HepG2 (cell line): ENCODE data around the gene CREM. TPM values are rescaled to one million over a fixed set of nuclear protein-coding genes. Genes with fewer than 3 reads are reported as not detected.
A peak's percentile ranks its signal among the peaks of the same experiment; 100 is the strongest.

Experiments used
- CC2D1A ChIP-seq: sonication (generic); formaldehyde crosslinking; IDR thresholded peaks from 2 replicates; pipeline ENCODE4 v1.8.1; 2023; ENCODE audit warnings: mild to moderate bottlenecking, missing genetic modification reagents
- CCDC6 ChIP-seq: sonication (generic); formaldehyde crosslinking; IDR thresholded peaks from 2 replicates; pipeline ENCODE4 v1.8.1; 2022; ENCODE audit warnings: mild to moderate bottlenecking, missing genetic modification reagents, moderate library complexity
- FOSL2 ChIP-seq: sonication (generic); formaldehyde crosslinking; IDR thresholded peaks from 2 replicates; pipeline ENCODE4 v1.4.0; 2020; ENCODE audit warnings: missing genetic modification reagents
- GATAD2A ChIP-seq: IDR thresholded peaks from 2 replicates; pipeline ENCODE4 v1.6.1; 2016
- MTA3 ChIP-seq: sonication (generic); formaldehyde crosslinking; IDR thresholded peaks from 2 replicates; pipeline ENCODE4 v1.4.0; 2020; ENCODE audit warnings: missing genetic modification reagents
- RAD21 ChIP-seq: fragments of 450-650 bp; formaldehyde crosslinking; IDR thresholded peaks from 2 replicates; pipeline ENCODE4 v1.5.0; 2020; ENCODE audit warnings: mild to moderate bottlenecking
- RARG ChIP-seq: sonication (generic); formaldehyde crosslinking; IDR thresholded peaks from 2 replicates; pipeline ENCODE4 v1.4.0; 2020; ENCODE audit warnings: low read depth, mild to moderate bottlenecking, missing genetic modification reagents
- RXRA ChIP-seq: sonication (generic); formaldehyde crosslinking; IDR thresholded peaks from 2 replicates; pipeline ENCODE4 v1.5.1; 2020; ENCODE audit warnings: missing genetic modification reagents
- SALL1 ChIP-seq: sonication (generic); formaldehyde crosslinking; IDR thresholded peaks from 2 replicates; pipeline ENCODE4 v1.8.0; 2022; ENCODE audit warnings: mild to moderate bottlenecking, missing genetic modification reagents
- SMC3 ChIP-seq: IDR thresholded peaks from 2 replicates; pipeline ENCODE4 v1.6.1; 2011; ENCODE audit warnings: low read length, improper control_type of control experiment
- TARDBP ChIP-seq: sonication (generic); formaldehyde crosslinking; IDR thresholded peaks from 2 replicates; pipeline ENCODE4 v1.8.0; 2022; ENCODE audit warnings: mild to moderate bottlenecking, missing genetic modification reagents
- THAP7 ChIP-seq: sonication (generic); formaldehyde crosslinking; IDR thresholded peaks from 2 replicates; pipeline ENCODE4 v1.8.1; 2023; ENCODE audit warnings: mild to moderate bottlenecking, missing genetic modification reagents
- TOE1 ChIP-seq: sonication (generic); formaldehyde crosslinking; IDR thresholded peaks from 2 replicates; pipeline ENCODE4 v1.4.0; 2020; ENCODE audit warnings: mild to moderate bottlenecking, missing genetic modification reagents
- WIZ ChIP-seq: sonication (generic); formaldehyde crosslinking; IDR thresholded peaks from 2 replicates; pipeline ENCODE4 v1.5.1; 2020; ENCODE audit warnings: mild to moderate bottlenecking, missing genetic modification reagents
- ZMYM3 ChIP-seq: sonication (generic); formaldehyde crosslinking; IDR thresholded peaks from 2 replicates; pipeline ENCODE4 v1.5.1; 2020; ENCODE audit warnings: mild to moderate bottlenecking, missing genetic modification reagents
- ZNF230 ChIP-seq: sonication (generic); formaldehyde crosslinking; IDR thresholded peaks from 2 replicates; pipeline ENCODE4 v1.4.0; 2020; ENCODE audit warnings: mild to moderate bottlenecking, missing genetic modification reagents
- ZNF296 ChIP-seq: sonication (generic); formaldehyde crosslinking; conservative IDR thresholded peaks from 2 replicates; pipeline ENCODE4 v1.5.0; 2020; ENCODE audit warnings: mild to moderate bottlenecking, missing genetic modification reagents
- ZNF468 ChIP-seq: sonication (generic); formaldehyde crosslinking; IDR thresholded peaks from 2 replicates; pipeline ENCODE4 v1.8.0; 2022; ENCODE audit warnings: mild to moderate bottlenecking, moderate library complexity, missing genetic modification reagents
- ZNF652 ChIP-seq: IDR thresholded peaks from 2 replicates; pipeline ENCODE4 v1.6.1; 2016; ENCODE audit warnings: low read depth, borderline replicate concordance
- ZNF720 ChIP-seq: sonication (generic); formaldehyde crosslinking; IDR thresholded peaks from 2 replicates; pipeline ENCODE4 v1.4.0; 2020; ENCODE audit warnings: missing genetic modification reagents
- ZNF784 ChIP-seq: sonication (generic); formaldehyde crosslinking; IDR thresholded peaks from 2 replicates; pipeline ENCODE4 v1.5.1; 2020; ENCODE audit warnings: missing genetic modification reagents, mild to moderate bottlenecking, borderline replicate concordance
- polyA plus RNA-seq, 8 experiments: library from polyadenylated mRNA; depleted of rRNA in 3 of 8; stranded (reverse) in 7 of 8; unstranded in 1 of 8; fragments of >200 nt; fragmentation: Illumina TruSeq in 4 of 8; extraction: Trizol in 4 of 8; gene quantifications; 2 replicates each; pipeline versions ENCODE4 v1.2.1 to v1.2.3, GENCODE V29; 2011 to 2016; ENCODE audit warnings: low read depth in 4 of 8, missing spikeins in 1 of 8, mixed read lengths in 1 of 8; ENCODE audit not compliant: insufficient read depth in 1 of 8
- total RNA-seq, 5 experiments: library from RNA; depleted of rRNA; stranded (reverse); fragments of >200 nt; fragmentation: Illumina TruSeq; extraction: Trizol; gene quantifications; 2 replicates each; pipeline ENCODE4 v1.2.3, GENCODE V29; 2016; ENCODE audit warnings: low read depth in 1 of 5
- TF ChIP-seq, protein P1 (sequence below): sonication (generic); formaldehyde crosslinking; IDR thresholded peaks from 2 replicates; pipeline ENCODE4 v1.4.0; 2020; ENCODE audit warnings: missing genetic modification reagents
- TF ChIP-seq, protein P2 (sequence below): sonication (generic); formaldehyde crosslinking; IDR thresholded peaks from 2 replicates; pipeline ENCODE4 v1.4.0; 2020; ENCODE audit warnings: mild to moderate bottlenecking, missing genetic modification reagents
- TF ChIP-seq, protein P3 (sequence below): sonication (generic); formaldehyde crosslinking; IDR thresholded peaks from 2 replicates; pipeline ENCODE4 v1.5.0; 2020; ENCODE audit warnings: mild to moderate bottlenecking, missing genetic modification reagents

CREM gene
- total and polyA plus RNA-seq, 2 of the 13 experiments (the other 11 are each of a cell fraction or from before 2014, with no cell fraction given), result 21.3 to 25.4 TPM

- TF ChIP-seq TOE1 (CRISPR knock-in tag) (no peak), ZNF468 (CRISPR knock-in tag) (no peak), RXRA (CRISPR knock-in tag) (no peak), WIZ (CRISPR knock-in tag) (no peak), ZNF784 (CRISPR knock-in tag) (no peak), ZNF230 (no peak), ZMYM3 (CRISPR knock-in tag) (0 out of 2 replicates have a peak, but pooled peaks have one; percentile 25), SMC3 (peak; percentile 43; the same call in 1 of the 2 replicates), ZNF296 (CRISPR knock-in tag) (no peak), TARDBP (CRISPR knock-in tag) (no peak), SALL1 (CRISPR knock-in tag) (peak; percentile 41), RARG (CRISPR knock-in tag) (no peak), FOSL2 (CRISPR knock-in tag) (peak; percentile 32; the same call in 1 of the 2 replicates), ZNF652 (CRISPR knock-in tag) (peak; percentile 41; the same call in 1 of the 2 replicates), THAP7 (CRISPR knock-in tag) (no peak), ZNF720 (no peak), GATAD2A (CRISPR knock-in tag) (peak; percentile 21; the same call in 1 of the 2 replicates), CC2D1A (CRISPR knock-in tag) (no peak), RAD21 (CRISPR knock-in tag) (peak; percentile 44), CCDC6 (CRISPR knock-in tag) (no peak), MTA3 (CRISPR knock-in tag) (no peak)
- TF ChIP-seq, protein P1, sequence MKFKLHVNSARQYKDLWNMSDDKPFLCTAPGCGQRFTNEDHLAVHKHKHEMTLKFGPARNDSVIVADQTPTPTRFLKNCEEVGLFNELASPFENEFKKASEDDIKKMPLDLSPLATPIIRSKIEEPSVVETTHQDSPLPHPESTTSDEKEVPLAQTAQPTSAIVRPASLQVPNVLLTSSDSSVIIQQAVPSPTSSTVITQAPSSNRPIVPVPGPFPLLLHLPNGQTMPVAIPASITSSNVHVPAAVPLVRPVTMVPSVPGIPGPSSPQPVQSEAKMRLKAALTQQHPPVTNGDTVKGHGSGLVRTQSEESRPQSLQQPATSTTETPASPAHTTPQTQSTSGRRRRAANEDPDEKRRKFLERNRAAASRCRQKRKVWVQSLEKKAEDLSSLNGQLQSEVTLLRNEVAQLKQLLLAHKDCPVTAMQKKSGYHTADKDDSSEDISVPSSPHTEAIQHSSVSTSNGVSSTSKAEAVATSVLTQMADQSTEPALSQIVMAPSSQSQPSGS (CRISPR knock-in tag), result peak; percentile 45; the same call in 1 of the 2 replicates
- TF ChIP-seq, protein P2, sequence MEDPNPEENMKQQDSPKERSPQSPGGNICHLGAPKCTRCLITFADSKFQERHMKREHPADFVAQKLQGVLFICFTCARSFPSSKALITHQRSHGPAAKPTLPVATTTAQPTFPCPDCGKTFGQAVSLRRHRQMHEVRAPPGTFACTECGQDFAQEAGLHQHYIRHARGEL (CRISPR knock-in tag), result no peak
- TF ChIP-seq, protein P3, sequence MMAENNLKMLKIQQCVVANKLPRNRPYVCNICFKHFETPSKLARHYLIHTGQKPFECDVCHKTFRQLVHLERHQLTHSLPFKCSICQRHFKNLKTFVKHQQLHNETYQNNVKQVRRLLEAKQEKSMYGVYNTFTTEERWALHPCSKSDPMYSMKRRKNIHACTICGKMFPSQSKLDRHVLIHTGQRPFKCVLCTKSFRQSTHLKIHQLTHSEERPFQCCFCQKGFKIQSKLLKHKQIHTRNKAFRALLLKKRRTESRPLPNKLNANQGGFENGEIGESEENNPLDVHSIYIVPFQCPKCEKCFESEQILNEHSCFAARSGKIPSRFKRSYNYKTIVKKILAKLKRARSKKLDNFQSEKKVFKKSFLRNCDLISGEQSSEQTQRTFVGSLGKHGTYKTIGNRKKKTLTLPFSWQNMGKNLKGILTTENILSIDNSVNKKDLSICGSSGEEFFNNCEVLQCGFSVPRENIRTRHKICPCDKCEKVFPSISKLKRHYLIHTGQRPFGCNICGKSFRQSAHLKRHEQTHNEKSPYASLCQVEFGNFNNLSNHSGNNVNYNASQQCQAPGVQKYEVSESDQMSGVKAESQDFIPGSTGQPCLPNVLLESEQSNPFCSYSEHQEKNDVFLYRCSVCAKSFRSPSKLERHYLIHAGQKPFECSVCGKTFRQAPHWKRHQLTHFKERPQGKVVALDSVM (CRISPR knock-in tag), result peak; percentile 91
These were observed 69.0 kb downstream of the CREM start (continued) for GRCh38 chr10:35195361-35196306.
